ENCODE measurements around the gene DGUOK.
"Not testable (repeated sequence)": the region's sequence is repeated elsewhere in the genome, so short reads cannot be mapped to it uniquely, and the experiment has no call there.

DGUOK gene

DNA sequence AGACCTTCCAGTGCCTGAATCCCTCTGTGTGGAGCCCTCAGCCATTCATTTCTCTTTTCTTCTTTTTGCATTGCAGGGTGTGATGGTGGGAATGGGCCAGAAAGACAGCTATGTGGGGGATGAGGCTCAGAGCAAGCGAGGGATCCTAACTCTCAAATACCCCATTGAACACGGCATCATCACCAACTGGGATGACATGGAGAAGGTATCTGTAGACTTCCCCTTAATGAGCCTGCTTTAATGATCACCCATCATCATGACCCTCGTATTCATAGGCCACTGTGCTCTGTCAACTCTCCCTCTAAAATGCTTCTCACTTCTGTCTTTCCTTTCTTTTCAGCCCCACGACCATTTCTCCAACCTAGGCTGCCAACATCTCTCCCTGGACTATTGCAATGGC is 24.4 kb upstream of the DGUOK start:
- DNase-seq = no peak

DNA sequence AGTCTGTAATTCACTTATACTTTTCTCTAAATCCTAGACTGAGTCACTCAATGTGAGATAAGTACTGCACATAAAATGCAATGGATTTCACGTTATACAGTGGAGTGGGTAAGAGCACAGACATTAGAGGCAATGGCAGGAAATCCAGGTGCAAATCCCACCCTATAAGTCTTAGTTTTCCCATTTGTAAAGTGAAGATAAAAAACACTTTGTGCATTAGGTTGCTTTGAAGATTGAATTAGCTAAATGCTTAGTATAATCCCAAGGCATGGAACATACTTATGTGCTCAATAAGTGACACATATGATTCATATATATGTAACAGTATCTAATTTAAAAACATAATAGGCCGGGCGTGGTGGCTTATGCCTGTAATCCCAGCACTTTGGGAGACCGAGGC is 23.4 kb upstream of the DGUOK start:
- DNase-seq = no peak

DNA sequence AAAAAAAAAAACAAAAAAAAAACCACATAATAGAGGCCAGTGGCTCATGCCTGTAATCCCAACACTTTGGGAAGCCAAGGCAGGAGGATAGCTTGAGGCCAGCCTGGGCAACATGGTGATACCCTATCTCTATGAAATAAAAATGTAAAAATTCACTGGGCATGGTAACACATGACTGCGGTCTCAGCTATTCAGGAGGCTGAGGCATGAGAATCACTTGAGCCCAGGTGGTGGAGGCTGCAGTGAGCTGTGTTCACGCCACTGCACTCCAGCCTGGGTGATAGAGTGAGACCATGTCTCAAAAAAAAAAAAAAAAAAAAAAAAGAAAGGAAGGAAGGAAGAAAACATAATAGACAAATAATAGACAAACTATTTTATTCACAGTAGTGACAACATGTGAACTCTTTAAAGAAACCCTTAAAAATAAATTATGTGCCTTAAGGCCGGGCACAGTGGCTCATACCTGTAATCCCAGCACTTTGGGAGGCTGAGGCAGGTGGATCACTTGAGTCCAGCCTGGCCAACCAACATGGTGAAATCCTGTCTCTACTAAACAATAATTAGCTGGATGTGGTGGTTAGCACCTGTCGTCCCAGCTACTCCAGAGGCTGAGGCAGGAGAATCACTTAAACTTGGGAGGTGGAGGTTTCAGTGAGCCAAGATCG is 22.6 kb upstream of the DGUOK start:
- not testable (repeated sequence) for DNase-seq

DNA sequence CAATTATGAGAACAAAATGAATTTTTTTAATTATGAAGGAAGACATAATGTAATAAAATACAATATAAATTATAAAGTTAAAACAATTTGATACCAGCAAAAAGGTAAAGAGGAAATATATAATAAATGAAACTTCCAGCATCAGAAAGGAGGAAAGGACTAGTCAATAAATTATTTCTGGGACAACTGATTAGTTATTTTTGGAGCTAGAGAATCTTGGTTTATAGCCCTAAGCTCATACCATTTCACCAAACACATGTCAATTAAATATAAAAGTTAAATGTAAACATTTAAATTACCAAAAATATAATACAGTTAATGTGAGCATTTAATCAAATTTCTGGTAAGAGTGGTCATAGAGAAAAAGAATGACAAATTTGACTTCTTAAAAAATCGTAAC is 21.7 kb upstream of the DGUOK start:
- no peak for DNase-seq

DNA sequence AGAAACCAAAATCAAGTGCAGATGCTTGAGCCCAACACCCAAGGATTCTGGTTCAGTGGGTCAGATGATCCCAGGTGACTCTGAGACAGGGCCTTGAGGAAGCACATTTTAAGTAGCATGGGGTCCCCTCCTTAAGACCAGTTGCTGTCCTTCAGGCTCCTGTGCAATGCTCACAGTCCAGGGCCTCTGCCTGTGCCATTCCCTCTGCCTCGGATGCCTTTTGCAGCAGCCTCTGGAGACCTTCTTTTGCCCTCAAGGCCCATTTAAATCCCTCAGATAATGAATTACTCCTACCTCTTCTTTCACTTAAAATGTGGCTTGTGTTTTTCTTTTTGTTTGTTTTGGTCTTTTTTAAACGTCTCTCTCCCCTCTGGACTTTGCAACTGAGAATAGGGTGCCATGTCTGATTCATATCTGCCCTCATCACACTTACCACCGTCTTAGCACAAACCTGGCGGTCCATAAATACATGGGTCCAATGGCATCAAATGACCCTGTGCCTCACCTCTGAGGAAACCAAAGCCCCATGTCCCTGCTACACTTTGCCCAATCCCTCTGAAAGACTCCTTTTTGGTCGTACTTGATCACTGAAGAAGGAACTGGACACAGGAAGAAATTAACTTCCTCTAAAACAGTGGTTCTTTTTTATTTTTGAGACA is 19.7 kb upstream of the DGUOK start:
- peak; percentile 38 for DNase-seq

DNA sequence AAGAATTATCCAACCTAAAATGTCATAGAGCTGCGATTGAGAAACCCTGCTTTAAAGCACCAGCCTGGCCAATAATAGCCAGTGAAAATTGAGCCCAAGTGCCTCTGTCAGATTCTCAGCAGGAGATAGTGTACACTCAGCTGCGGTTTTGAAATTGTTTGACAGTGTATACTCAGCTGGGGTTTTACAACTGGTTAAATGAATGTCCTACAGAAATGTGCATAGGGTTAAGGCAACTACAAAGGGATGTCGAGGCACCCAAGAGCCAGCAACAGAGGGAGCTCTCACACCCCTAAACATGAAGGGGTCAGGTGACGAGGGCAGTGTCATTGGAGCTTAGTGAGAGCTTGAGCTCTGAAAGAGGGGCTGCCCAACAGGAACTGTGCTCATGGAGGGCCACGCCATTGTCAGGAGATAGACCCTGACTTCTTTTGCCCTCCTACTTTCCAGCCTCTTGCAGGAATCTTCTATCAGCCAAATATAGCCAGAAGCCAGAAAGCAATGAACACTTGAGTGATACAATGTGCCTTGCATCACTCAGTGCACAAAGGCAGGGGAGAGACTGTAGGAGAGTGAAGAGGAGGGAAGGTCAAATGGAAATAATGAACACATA is 18.7 kb upstream of the DGUOK start:
- DNase-seq = no peak

DNA sequence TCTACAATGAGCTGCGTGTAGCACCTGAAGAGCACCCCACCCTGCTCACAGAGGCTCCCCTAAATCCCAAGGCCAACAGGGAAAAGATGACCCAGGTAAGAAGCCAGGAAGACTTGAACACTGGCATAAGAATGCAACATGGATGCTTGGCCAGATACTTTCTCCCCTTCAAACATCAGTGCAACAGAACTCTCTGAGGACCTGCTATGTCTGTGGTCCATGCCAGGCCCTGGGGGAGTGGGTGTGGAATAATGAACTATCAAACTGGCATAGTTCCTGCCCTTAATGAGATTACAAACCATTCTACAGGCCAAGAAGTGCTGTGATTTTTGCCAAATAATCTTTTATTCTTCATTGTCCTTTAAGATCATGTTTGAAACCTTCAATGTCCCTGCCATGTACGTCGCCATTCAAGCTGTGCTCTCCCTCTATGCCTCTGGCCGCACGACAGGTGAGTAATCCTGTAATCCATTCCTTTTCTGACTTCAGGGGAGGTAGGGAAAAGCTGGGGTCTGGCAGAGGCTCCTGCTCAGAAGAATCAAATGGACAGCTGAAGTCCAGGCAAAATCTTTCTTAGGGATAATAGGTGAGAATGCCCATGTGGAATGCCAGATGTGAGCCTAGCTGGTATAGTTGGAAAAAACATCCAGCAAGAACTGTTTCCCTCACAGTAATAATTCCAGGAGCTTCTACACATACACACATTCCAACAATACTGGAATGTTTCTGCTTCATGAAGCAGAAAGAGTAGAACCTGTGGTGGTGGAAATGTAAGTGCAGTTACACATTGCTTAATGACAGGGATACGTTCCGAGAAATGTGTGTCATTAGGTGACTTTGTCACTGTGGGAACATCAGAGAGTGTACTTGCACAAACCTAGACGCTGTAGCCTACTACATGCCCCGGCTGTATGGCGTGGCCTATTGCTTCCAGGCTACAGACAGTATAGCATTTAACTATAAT is 17.7 kb upstream of the DGUOK start:
- DNase-seq = no peak

DNA sequence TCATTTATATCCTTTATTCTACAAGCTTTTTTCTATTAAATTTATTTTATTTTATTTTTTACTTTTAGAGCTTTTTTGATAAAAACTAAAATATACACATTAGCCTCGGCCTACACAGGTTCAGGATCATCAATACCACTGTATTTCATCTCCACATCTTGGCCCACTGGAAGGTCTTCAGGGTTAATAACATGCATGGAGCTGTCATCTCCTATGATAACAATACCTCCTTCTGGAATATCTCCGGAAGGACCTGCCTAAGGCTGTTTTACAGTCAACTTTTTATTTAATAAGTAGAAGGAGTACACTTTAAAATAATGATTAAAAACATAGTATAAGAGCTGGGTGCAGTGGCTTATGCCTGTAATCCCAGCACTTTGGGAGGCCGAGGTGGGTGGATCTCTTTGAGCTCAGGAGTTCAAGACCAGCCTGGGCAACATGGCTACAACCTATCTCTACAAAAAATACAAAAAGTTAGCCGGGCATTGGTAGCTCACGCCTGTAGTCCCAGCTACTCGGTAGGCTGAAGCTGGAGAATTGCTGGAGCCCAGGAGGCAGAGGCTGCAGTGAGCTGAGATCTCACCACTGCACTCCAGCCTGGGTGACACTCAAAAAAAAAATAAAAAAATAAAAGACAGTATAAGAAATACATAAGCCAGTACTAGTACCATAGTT is 15.7 kb upstream of the DGUOK start:
- DNase-seq = no peak

DNA sequence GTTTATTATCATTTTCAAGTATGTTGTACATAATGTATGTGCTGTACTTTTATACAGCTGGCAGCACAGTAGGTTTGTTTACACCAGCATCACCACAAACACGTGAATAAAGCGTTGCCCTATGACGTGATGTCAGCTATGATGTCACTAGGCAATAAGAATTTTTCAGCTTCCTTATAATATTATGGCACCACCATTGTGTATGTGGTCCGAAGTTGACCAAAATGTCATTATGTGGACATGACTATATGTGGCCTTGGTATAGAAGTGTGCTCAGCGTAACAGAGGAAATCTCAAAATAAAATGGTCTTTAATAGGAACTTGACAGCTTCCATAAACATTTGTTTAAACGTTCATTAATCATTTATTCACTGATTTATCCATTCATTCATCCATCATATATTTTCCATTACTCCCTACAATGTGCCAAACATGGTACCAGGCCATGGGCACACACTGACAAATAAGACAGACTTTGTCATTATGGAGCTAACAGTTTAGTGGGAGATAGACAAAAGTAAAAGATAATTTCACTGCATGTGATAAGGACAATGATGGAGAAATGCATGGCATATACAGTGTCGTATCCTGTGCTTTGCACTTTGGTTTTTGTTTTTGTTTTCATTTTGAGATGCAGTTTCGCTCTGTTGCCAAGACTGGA is 15.0 kb upstream of the DGUOK start:
- no peak for DNase-seq

DNA sequence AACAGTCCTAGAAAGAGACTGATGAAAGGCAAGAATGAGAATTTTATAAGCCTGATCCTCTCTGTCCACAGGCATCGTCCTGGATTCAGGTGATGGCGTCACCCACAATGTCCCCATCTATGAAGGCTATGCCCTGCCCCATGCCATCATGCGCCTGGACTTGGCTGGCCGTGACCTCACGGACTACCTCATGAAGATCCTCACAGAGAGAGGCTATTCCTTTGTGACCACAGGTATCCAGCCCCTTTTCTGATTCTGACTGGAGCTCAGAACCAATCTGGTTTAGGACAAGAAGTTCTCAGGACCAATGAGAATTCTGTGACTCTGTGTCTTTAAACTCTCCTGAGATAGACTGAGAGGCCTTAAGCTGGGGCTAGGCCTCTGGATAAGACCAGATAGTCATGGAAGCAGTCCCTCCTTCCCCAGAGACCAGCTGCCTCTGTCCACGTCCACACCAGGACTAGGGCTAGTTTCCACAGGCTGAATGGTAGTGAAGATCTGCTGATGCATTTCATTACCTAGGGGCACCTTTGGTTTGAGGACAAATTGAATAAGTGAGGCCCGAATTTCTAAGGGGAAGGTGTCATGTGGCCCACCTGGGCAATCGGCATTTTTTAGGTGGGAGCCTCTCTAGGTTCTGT is 13.1 kb upstream of the DGUOK start:
- no peak for DNase-seq

DNA sequence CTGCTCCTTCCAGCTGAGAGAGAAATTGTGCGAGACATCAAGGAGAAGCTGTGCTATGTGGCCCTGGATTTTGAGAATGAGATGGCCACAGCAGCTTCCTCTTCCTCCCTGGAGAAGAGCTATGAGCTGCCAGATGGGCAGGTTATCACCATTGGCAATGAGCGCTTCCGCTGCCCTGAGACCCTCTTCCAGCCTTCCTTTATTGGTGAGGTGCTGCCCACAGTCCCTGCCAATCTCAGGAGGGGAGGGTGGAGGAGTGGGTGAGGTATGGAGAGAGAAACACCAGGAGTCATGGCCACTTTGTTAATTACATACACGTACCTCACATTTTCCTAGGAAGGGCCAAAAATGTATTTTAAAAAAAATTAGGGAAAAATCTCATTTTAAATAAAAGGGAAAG is 12.0 kb upstream of the DGUOK start:
- DNase-seq = no peak

DNA sequence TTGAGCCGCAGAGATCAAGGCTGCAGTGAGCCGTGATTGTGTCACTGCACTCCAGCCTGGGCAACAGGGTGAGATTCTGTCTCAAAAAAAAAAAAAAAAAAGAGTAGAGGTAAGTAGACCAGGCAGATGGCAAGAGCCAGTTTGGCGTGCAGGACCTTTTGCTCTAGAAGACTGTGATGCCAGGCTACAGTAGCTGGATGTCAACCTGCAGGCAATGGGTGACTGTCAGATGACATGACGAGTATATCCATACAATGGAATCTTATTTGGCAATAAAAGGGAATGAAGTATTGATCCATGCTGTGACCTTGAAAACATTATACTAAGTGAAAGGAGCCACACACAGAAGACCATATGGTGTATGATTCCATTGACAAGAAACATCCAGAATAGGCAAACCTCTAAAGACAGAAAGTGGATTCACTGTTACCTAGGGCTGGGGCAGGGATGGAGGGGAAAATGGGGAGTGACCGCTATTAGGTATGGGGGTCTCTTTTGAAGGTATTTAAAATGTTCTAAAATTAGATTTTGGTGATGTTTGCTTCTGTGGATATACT is 11.2 kb upstream of the DGUOK start:
- DNase-seq = no peak

DNA sequence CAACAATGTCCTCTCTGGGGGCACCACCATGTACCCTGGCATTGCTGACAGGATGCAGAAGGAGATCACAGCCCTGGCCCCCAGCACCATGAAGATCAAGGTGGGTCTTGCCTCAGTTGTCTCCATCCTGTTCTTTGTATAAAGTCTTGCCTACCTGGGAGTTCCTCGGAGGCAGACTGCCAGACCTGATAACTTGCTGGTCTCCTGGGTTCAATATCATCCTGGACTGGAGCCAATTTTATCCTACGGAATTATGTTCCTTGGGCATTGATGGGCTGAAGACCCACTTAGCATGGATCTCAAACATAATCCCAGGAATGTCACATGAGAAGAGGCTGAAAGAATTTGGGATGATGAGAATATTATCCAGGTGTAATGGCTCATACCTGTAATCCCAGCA is 10.0 kb upstream of the DGUOK start:
- no peak for DNase-seq

DNA sequence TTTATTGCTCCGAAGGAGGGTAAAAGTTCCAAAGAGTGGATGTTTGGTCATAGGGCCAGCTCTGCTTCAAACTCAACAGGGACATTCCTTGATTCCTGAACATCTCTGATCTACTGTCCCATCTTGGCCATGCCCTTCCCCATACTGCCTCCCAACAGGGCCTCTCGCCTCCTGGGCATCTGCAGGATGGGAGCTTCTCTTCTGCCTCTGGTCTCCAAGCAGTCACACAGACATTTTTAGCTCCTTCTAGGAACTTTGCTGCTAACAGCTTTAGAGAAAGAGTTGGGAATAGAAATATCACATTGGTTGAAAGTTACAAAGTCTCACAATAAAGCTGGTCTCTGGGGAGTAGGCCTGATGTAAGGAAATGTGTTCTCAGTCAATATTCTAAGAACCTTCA is 9.4 kb upstream of the DGUOK start:
- no peak for DNase-seq

DNA sequence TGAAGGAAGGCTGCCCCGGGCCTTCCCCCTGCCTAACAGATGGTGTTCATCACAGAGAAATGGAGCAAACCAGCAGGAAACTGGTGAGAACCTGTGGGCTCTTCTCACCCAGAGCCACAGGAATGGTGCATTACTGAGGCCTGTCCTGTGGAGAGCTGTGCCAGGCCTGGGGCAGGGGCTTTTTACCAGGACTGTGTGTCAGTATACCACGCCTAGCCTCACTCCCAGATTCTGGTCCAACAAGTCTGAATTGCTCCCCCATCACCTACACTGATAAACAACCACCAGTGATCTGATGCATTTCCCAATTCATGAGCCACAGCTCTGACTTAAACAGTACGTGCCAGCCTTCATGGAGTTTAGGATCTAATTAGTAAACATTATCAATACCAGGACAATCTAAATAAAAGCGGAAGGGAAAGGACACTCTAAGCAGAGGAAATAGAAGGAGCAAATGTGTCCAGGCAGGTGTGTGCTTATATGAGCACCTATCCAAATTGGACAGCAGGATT is 8.9 kb upstream of the DGUOK start:
- DNase-seq = no peak

DNA sequence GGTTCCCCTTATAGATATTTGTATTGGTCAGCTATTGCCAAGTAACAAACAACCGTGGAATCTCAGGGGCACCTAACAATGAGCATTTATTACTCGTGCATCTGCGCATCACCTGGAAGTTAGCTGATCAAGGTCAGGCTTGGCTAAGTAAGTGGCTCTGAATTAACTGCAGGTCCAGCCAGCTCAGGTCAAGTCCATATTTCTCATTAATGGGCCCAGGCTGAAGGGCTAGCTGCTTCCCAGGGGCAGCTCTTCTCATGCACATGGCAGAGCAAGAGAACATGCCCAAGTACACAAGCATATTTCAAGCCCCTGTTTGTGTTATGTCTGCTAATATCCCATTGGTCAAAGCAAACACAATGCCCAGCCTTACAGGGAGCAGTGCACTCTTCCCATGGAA is 7.8 kb upstream of the DGUOK start:
- no peak for DNase-seq

DNA sequence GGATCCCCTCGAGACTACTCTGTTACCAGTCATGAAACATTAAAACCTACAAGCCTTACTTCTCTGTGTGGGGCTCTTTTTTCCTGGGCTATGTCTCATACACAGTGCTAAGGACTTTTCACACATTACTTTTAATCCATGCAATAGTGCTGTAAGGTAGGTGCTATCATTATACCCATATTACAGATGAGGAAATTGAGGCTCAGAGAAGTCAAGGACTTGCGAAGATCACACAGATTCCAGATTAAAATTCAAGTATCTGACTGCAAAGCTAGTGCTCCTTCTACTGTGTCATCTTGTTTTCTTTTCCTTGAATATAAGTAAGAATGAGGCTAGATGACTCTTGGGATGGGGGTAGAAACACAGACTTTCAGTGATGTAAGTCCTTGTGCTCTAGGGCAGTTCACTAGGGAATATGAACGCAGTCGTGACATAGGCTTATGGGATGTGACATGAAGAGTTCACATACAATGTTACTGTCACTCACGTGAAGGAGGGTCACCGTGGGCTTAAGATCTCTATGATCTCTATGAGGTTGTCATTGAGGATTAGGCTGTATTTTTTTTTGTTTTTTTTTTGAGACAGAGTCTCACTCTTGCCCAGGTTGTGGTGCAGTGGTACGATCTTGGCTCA is 7.0 kb upstream of the DGUOK start:
- DNase-seq = no peak

DNA sequence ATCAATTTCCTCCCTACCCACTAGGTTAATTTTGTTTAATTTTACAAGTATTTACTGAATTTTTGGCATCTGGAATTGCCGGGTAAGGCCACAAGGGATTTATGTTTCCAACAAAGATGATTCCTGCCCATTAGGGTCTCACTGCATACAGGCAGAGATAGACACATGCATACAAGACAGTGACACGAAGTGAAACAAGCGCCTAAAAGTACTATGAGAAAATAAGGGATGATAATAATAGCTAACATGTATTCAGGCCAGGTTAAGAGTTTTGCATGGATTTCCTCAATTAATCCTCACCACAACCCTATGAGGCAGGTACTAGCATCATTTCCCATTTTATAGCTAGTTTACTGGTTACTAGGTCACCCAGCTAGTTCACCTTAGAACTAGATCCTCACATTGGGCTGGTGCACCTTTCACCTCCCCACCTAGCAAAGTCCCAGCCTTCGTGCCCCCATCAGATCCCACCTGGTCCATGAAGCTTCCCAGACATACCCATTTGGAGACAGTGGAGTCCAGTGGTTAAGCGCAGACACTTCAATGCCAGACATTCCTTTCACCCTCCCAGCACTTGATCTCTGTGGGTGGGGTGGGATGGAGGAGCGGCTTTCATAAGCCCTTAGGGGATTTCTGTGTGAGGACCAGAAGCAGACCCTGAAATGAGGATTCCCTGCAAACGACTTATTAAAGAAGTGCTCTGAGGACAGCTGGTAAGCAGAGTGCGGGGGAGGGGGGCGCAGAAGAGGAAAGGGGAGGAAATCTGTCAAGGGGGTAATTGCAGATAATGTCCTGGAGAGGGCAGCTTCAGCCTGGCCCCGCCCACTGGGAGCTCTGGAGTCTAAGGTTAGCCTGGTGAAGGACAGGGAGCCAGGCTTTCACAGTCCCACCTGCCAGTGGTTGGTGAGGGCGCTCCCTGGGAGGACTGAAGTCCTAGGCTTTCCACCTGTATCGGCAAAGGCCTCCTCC is 5.8 kb upstream of the DGUOK start:
- DNase-seq = peak; percentile 23

DNA sequence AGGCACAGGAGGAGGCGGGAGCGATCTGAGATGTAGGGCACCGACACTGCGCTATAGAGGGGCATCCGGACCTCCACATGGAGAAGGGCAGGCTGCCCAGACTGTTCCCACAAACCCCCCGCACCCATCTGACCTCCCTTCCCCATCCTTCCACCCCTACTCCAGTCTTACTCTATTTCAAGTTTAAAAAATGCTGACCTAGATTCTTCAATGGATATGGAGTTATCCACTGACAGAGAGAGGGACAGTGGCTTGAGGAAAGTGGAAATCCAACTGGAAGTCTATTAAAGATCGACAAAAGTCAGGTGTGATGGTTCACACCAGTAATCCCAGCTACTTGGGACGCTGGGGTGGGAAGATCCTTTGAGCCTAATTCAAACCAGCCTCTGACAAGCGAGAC is 5.1 kb upstream of the DGUOK start:
- no peak for DNase-seq

Data from MV-4-11 (cell line).